GM19395 (cell line): ENCODE data around the gene NXPH3.

ENCODE experiments used
- ATAC-seq: cut with Tn5 transposase; IDR thresholded peaks from one replicate; pipeline ENCODE4 v1.9.1; 2021; ENCODE audit warnings: mild to moderate bottlenecking, moderate library complexity; ENCODE audit not compliant: unreplicated experiment

The NXPH3 gene

DNA sequence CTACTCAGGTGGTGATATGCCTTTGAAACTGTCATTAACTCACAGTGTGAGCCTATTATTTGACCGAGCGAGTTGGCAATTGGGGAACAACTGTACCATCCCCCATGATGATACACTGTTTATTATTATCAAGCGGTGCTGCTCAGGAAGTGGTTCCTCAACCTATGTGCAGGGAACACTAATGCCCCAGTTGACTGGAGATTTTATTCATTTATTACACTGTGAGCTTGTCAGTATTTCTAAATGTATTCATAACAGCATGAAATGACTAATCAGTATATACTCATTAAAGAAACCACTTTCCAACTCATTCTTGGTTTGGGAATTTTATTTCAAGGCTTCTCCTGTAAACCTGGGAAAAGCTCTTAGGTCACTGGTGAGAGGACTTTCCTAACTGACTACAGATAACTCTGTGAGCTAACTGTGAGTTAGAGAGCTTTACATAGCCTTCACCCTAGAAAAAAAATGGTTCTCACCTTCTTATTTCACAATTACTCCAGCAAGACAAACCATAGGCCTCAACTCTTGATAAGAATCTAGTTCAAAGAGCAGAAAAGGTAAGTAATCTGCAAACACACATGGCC, 42.4 kb downstream of the NXPH3 start:
- ATAC-seq: no peak

DNA sequence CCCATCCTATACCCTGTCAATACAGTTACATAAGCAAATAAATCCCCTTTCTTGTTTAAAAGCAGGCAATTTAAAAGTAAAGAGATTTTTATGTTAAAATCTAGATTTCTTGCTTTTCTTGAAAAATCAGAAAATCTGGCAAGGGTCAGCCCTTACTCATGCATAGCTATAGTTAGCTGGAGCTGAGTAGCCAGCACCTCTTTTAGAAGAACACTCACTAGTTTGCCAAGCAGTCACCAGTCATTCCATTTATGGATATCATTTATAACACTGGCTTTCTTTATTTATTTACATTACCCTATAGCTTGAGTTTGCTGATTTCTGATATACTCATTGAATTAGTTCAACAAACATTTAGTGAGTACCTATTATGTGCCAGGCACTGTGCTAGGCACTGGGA, 45.7 kb downstream of the NXPH3 start:
- no peak for ATAC-seq

DNA sequence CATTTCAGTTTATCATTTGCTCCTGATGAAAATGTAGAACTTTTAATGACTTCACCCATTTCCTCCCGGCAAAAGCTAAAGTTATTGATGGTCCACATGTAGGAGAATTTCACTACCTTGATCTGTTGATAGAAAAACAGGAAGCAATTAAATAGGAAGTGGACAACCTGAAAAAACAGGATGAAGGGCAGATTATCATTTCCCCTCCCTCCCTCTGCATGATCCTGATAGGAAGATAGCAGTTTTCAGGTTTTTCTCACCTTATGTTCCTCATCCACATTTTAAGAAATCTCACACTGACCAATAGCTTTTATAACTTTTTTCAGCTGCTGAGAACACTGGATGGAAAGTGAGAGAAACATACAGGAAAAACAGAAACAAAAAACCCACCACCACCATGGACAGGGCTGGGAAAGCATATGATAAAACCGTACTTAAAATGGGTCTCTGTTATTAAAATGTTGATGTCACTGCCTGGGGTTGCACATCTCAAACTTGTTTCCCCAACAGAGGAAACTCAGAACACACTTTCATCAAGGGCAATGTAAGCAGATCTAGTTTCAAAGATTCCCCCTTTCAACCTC, 46.4 kb downstream of the NXPH3 start:
- ATAC-seq: no peak

DNA sequence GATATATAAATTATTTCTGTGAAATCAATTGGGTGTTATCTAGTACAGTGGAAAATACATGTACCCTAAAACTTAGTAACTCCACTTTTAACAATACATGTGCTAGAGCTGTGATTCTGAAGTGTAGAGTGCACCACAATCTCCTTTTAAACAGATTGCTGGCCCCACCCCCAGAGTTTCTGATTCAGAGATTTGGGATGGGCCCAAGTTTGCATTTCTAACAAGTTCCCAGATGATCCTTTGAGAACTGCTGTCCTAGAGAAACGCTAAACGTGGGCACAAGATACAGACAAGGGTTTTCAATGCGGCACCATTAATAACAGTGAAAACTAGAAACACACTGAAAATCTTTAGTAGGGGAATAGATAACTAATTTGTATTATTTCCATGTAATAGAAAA, 49.2 kb downstream of the NXPH3 start:
- ATAC-seq: no peak

DNA sequence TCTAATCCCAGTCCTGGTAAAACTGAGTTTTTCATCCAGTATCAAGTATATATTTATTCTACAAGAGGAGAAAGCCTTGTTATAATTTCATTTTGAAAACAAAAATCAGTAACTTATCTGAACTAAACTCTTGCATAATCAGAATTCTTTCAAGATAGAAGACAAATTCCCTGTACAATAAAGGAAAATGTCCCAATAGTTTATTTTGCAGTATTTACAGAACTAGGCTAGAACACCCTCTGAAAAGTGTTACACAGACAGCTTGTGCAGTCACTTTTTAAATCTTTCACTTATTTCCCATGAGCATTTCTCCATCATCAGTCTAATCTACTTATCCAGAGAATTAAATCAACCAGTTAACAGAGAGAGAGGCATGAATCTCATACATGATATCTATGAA, 53.8 kb downstream of the NXPH3 start:
- ATAC-seq: no peak

DNA sequence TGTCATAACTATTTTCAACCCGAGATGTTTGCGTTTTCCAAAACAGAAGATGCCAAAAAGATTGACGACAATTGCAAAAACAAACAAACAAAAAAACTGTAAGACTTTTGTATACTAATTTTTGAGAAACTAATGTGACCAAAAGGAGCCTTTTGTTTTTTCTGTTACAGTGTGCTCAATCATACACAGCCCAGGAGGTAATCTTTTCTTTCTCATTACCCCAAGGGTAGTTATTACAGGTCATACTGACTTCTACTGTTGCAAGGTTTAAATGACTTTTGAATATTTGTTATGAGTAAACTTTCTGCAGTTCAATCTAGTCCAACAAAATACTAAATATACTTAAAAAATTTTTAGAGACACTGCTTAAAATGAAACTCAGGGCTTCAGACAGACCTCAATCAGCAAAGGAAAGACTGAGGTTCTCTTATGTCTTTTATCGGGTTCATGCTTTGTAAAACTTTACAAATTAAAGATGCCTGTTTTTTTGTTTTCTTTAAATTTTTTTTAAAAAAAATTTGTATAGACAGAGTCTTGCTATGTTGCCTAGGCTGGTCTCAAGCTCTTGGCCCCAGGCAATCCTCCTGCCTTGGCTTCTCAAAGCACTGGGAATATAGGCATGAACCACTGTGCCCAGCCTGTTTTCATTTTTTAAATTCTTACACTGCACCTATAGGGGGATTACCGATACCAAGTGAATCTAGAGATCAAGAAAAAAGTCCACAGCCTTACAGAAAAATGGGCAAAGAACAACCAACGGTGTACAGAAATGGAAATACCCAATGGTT, 54.6 kb downstream of the NXPH3 start:
- ATAC-seq: no peak

DNA sequence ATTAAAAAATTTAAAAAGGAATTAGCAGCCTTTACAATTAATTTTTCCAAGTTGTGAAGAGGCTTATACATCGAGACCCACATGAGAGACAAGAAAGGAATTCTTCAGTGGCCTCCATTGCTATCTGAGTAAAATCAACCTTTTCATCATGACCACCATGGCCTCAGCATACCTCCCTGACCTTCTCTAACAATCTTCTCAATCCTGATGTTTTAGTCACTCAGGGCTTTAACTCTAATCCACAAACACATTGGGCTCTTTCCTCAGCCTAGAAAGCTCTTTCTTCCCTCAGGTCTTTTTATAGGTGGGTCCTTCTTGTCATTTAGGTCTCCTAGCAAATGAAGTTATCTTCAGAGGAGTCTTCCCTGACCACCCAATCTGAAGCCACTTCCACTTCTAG, 55.8 kb downstream of the NXPH3 start:
- ATAC-seq: no peak
